GM12801 (cell line): ENCODE data around the gene CD82.

Experiments used
- CTCF ChIP-seq: IDR thresholded peaks from one replicate; pipeline ENCODE4 v1.5.1; 2011; ENCODE audit warnings: control low read depth; ENCODE audit not compliant: insufficient read length; ENCODE audit errors: extremely low read depth

The CD82 gene

GRCh38 chr11:44621140-44621681 is 55.7 kb downstream of the CD82 start:
- no peak for TF ChIP-seq CTCF

GRCh38 chr11:44621784-44622183 is 56.3 kb downstream of the CD82 start:
- TF ChIP-seq CTCF, result no peak

GRCh38 chr11:44622190-44622650 is 56.8 kb downstream of the CD82 start:
- TF ChIP-seq CTCF, result no peak

- no peak for TF ChIP-seq CTCF
These were observed 57.3 kb downstream of the CD82 start for GRCh38 chr11:44622721-44623258.

GRCh38 chr11:44623341-44623730 is 57.9 kb downstream of the CD82 start:
- no peak for TF ChIP-seq CTCF

DNA sequence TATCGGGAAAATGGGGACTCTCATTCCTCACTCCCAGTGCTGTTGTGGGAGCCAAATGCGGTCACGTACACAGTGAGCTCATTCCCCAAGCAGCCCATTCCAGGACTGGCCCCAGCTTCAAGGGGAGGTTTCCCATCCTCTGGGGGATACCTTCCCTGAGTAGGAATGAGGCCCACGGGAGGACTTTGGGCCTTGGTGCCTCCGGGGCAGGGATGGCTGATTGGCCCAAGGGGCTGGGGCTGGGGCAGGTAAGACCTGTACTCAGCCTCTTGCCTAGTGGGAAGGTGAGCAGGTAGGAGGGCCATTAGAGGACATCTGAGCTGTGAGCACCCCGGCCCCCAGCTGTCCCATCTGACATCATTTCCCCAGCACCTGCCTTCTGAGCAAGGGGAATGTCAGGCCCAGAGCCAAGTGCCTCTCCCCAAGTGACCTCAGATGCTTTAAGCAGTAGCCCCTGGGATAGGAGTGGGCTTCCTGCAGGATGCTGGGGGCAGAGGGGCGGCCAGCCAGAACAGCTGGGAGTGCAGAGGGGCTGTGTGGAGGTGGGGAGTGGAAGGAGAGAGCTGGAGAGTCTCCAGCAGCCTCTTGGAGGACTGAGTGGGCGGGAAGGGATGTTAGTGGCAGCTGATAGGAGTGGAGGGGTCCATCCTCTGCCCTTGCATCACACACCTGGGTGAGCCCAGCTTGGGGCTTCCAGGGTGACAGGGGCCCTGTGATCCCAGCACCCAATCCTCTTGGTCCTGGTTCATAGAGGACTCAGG is 58.4 kb downstream of the CD82 start:
- TF ChIP-seq CTCF, result no peak

GRCh38 chr11:44624761-44625221 is 59.3 kb downstream of the CD82 start:
- TF ChIP-seq CTCF, result no peak
